ENCODE measurements around the gene GNPNAT1. TPM values are rescaled to one million over a fixed set of nuclear protein-coding genes. Genes with fewer than 3 reads are reported as not detected.
A peak's percentile ranks its signal among the peaks of the same experiment; 100 is the strongest.

Gene GNPNAT1
- total and polyA plus RNA-seq, 9 of the 15 experiments (the other 6 are each of a cell fraction or from before 2014, with no cell fraction given) = 15.8 to 27.7 (median 25.3) TPM

GRCh38 chr14:52835122-52835903, 43.9 kb upstream of the GNPNAT1 start:
- Histone ChIP-seq H3K9me3 (replicated peaks; ENCODE audit: control insufficient read depth, insufficient read depth, low read depth, low read length) (no peaks in the 10 kb centered on the region), H2AFZ (ENCODE audit: low read depth, low read length) (no peak overlapping the region; the same call in 1 of the 2 replicates), H3K27me3 (ENCODE audit: control insufficient read depth in 2 of 2, insufficient read depth in 2 of 2, low read length in 2 of 2) (no peaks in the 10 kb centered on the region; a peak in 1 of 5 replicates), H3K4me3 (no peak overlapping the region), H3K4me2 (ENCODE audit: insufficient read depth, low read length) (no peak overlapping the region), H3K27ac (ENCODE audit: extremely low read depth, low read depth, low read length) (no peak overlapping the region), H3K36me3 (ENCODE audit: control insufficient read depth, insufficient read depth, low read length) (no peaks in the 10 kb centered on the region), H3K79me2 (ENCODE audit: control insufficient read depth, insufficient read depth, low read length) (no peaks in the 10 kb centered on the region), H3K9ac (ENCODE audit: insufficient read depth in 1 of 2, low read depth in 2 of 2, low read length in 2 of 2) (no peak overlapping the region), H3K9me1 (ENCODE audit: control insufficient read depth, insufficient read depth, low read length) (no peaks in the 10 kb centered on the region), H4K20me1 (replicated peaks; ENCODE audit: control insufficient read depth, insufficient read depth, low read length) (no peaks in the 10 kb centered on the region), H3K4me1 (replicated peaks in 1 of 2; ENCODE audit: control insufficient read depth in 2 of 2, insufficient read depth in 2 of 2, low read length in 2 of 2) (no peaks in the 10 kb centered on the region; a peak in 2 of 5 replicates)
- peak; percentile 87 for ATAC-seq
- intact Hi-C loops (cut with micrococcal nuclease) = no loop called here
- in situ Hi-C loops (cut with MboI) = loop anchor here (25.0 kb wide), 1 partner anchor 548 kb away; no protein-coding TSS in a partner anchor
- WGBS (ENCODE audit: insufficient coverage, low coverage, missing lambda C conversion rate) = 3% methylated on average over 8 of the region's 12 CpGs
- peak in 2 of 4 experiments; percentile 12 to 40 for DNase-seq (ENCODE audit: extremely low read depth in 1 of 4, low spot score in 3 of 4)
- POLR2A ChIA-PET = no interaction called here
- no peak for FAIRE-seq
- no TSS peak for BruUV-seq (replicated peaks)
- CTCF ChIA-PET (ENCODE audit: low intra/inter-chr PET ratio) = no interaction called here
- TF ChIP-seq KAT2B (IDR thresholded peaks at IDR 0.05; ENCODE audit: low read depth, low read length) = no peak
- peak; percentile 50; the same call in 1 of the 2 replicates for TF ChIP-seq JUND (IDR thresholded peaks at IDR 0.05; ENCODE audit: borderline replicate concordance, low read depth, low read length)
- TF ChIP-seq JUND (tag; IDR thresholded peaks at IDR 0.05; ENCODE audit: borderline replicate concordance, low read depth, low read length) = peak; percentile 42; the same call in 1 of the 3 replicates
- TF ChIP-seq SP2 (IDR thresholded peaks at IDR 0.05; ENCODE audit: extremely low read depth, low read depth, low read length, poor library complexity, severe bottlenecking) = no peak
- TF ChIP-seq ZNF639 (CRISPR knock-in tag; conservative IDR thresholded peaks at IDR 0.05 in 1 of 2, IDR thresholded peaks at IDR 0.05 in 1 of 2) = no peak
- no peak for TF ChIP-seq ELF2 (CRISPR knock-in tag; IDR thresholded peaks at IDR 0.05)
- TF ChIP-seq DLX4 (CRISPR knock-in tag; IDR thresholded peaks at IDR 0.05) = no peak
- TF ChIP-seq ZNF408 (CRISPR knock-in tag; IDR thresholded peaks at IDR 0.05; ENCODE audit: low read depth) = no peak
- peak; percentile 40 for TF ChIP-seq CREM (IDR thresholded peaks at IDR 0.05; ENCODE audit: low read depth)
- no peak for TF ChIP-seq CREB3L1 (IDR thresholded peaks at IDR 0.05; ENCODE audit: borderline replicate concordance, low read depth)
- no peak for TF ChIP-seq HDAC1 (IDR thresholded peaks at IDR 0.05)
- TF ChIP-seq PREB (CRISPR knock-in tag; IDR thresholded peaks at IDR 0.05) = no peak
- no peak for TF ChIP-seq CCNT2 (IDR thresholded peaks at IDR 0.05; ENCODE audit: borderline replicate concordance, extremely low read depth, insufficient read length, low read depth, low read length)
- no peak for TF ChIP-seq TFAM (CRISPR knock-in tag; conservative IDR thresholded peaks at IDR 0.05)
- TF ChIP-seq SPI1 (IDR thresholded peaks at IDR 0.05; ENCODE audit: borderline replicate concordance, low read depth, low read length) = peak; percentile 41; the same call in 1 of the 2 replicates
- TF ChIP-seq SMAD4 (CRISPR knock-in tag; conservative IDR thresholded peaks at IDR 0.05) = peak; percentile 39; the same call in 1 of the 2 replicates
